Measurements from ENCODE around the gene TAF4B. TPM values are rescaled to one million over a fixed set of nuclear protein-coding genes. Genes with fewer than 3 reads are reported as not detected.

Gene TAF4B
- total RNA-seq, 2 experiments from 2014 or later: 50.1 to 52.3 TPM

- Histone ChIP-seq H2AFZ (ENCODE audit: low read length) (no peak overlapping the region), H3K4me3 (ENCODE audit: low read depth, low read length, poor library complexity, severe bottlenecking) (no peak overlapping the region), H4K20me1 (ENCODE audit: insufficient read depth, low read length) (no peaks in the 10 kb centered on the region), H3K9me2 (ENCODE audit: insufficient read depth, low read length) (no peaks in the 10 kb centered on the region), H3K27ac (ENCODE audit: low read depth, low read length, poor library complexity, severe bottlenecking) (no peak overlapping the region), H3K4me1 (ENCODE audit: insufficient read depth, low read length, poor library complexity, severe bottlenecking) (no peaks in the 10 kb centered on the region), H3K4me2 (ENCODE audit: low read length) (no peak overlapping the region), H3K9me3 (ENCODE audit: low read length) (no peaks in the 10 kb centered on the region), H3K79me2 (ENCODE audit: insufficient read depth, low read depth, low read length) (no peaks in the 10 kb centered on the region), H3K36me3 (ENCODE audit: insufficient read depth, low read length) (no peaks in the 10 kb centered on the region)
- intact Hi-C loops (cut with micrococcal nuclease; ENCODE audit: unreplicated experiment): loop anchor here (5.0 to 10.0 kb wide), 3 partner anchors 50 to 598 kb away; no protein-coding TSS in a partner anchor
- DNase-seq (ENCODE audit: low spot score): no peak
- ChIA-PET CTCF (ENCODE audit: unreplicated experiment) (no interaction called here), POLR2A (interaction anchor here (0.7 kb wide), 1 partner anchor 231 kb away, joined by 3 read pairs; no protein-coding TSS in a partner anchor)
- BruUV-seq (replicated peaks): no TSS peak
- TF ChIP-seq CTCF (conservative IDR thresholded peaks at IDR 0.05; ENCODE audit: low read length) (no peak), EZH2phosphoT487 (IDR thresholded peaks at IDR 0.05; ENCODE audit: borderline replicate concordance, low read depth, low read length) (no peak)
Observed at GRCh38 chr18:26406854-26407517, 180.7 kb downstream of the TAF4B start.

GRCh38 chr18:26407736-26408601, 181.7 kb downstream of the TAF4B start:
- CTCF ChIA-PET (ENCODE audit: unreplicated experiment): interaction anchor here (0.6 kb wide), 1 partner anchor 614 kb away, joined by 3 read pairs; no protein-coding TSS in a partner anchor
- no TSS peak for BruUV-seq (replicated peaks)
- intact Hi-C loops (cut with micrococcal nuclease; ENCODE audit: unreplicated experiment): loop anchor here (5.0 to 10.0 kb wide), 3 partner anchors 49 to 597 kb away; no protein-coding TSS in a partner anchor

More at GRCh38 chr18:26407736-26408601, 181.7 kb downstream of the TAF4B start:
- Histone ChIP-seq H3K9me2 (ENCODE audit: insufficient read depth, low read length) (no peaks in the 10 kb centered on the region), H3K4me3 (ENCODE audit: low read depth, low read length, poor library complexity, severe bottlenecking) (no peak overlapping the region), H3K79me2 (ENCODE audit: insufficient read depth, low read depth, low read length) (no peaks in the 10 kb centered on the region), H3K4me1 (ENCODE audit: insufficient read depth, low read length, poor library complexity, severe bottlenecking) (no peaks in the 10 kb centered on the region), H3K27ac (ENCODE audit: low read depth, low read length, poor library complexity, severe bottlenecking) (no peak overlapping the region), H3K36me3 (ENCODE audit: insufficient read depth, low read length) (no peaks in the 10 kb centered on the region), H4K20me1 (ENCODE audit: insufficient read depth, low read length) (no peaks in the 10 kb centered on the region), H2AFZ (ENCODE audit: low read length) (no peak overlapping the region), H3K9me3 (ENCODE audit: low read length) (no peaks in the 10 kb centered on the region), H3K4me2 (ENCODE audit: low read length) (no peak overlapping the region)
- POLR2A ChIA-PET: interaction anchor here (0.7 kb wide), 1 partner anchor 232 kb away, joined by 3 read pairs; no protein-coding TSS in a partner anchor
- TF ChIP-seq CTCF (conservative IDR thresholded peaks at IDR 0.05; ENCODE audit: low read length): no peak
- DNase-seq (ENCODE audit: low spot score): no peak

All from OCI-LY7 (cell line).